ENCODE measurements around the gene TEDDM1.
A peak's percentile ranks its signal among the peaks of the same experiment; 100 is the strongest.
"Not testable (repeated sequence)": the region's sequence is repeated elsewhere in the genome, so short reads cannot be mapped to it uniquely, and the experiment has no call there.

The TEDDM1 gene, protein sequence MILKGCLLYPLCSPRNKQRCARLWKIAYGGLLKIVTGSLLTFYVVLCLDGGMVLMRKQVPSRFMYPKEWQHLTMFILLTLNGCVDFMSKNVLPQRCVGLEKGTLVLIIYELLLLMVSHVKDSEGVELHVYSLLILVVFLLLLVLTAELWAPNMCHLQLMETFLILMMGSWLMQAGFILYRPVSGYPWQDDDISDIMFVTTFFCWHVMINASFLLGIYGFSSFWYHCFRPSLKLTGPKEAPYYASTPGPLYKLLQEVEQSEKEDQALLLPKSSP

DNA sequence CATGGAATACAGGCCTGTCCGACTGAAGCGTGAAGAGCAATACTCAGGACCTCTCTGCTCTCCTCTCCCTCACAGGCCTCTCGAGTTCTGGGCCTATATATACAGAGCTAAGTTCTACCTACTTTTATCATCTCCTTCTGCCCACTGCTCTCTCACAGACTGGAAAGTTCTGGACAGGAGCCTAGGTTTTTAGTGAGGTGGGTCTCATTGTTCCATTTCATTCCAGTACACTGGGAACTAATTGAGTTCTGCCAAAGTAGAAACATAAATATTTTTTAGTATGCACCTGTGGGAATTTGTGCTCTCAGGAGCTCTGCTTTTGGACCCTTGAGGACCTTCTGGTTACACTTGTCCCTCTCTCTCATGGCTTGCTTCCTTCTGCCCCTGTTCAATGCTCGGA is at the start of gene TEDDM1:
TEDDM1 (minus strand) TSS at position 101 of the 400 bp plus-strand sequence. CDS start 182 bp downstream, outside the sequence.
- no peak for DNase-seq (ENCODE audit: low read depth)

DNA sequence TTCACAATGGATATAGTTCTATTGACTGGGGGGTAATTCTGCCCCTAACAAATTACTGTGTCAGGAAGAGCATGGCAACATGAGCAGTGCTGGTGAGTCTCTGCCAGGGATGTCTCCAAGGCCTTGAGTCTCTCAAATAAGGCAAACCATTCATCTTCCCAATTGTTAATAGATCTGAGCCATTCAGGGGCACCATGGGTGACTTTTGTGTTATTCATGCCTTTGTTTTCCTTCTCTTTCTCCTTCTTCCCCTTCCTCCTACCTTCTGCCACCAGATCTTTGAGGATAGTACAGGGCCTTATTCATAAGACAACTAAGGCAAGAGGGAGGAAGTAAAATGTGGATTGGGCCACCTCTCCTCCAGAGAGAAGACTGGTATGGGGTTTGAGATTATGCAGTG is 49.6 kb upstream of the TEDDM1 start, which contains the start of gene RGSL1:
RGSL1 (plus strand) TSS at position 60 of the 400 bp plus-strand sequence; CDS start at position 80, 20 bp downstream.
- DNase-seq (ENCODE audit: low read depth): no peak

- no peak for DNase-seq (ENCODE audit: low read depth)
These were observed 47.2 kb upstream of the TEDDM1 start for GRCh38 chr1:182447660-182448059.

- not testable (repeated sequence) for DNase-seq (ENCODE audit: low read depth)
These were observed 46.7 kb upstream of the TEDDM1 start for GRCh38 chr1:182447124-182447523.

- DNase-seq (ENCODE audit: low read depth): no peak
These were observed 45.7 kb upstream of the TEDDM1 start for GRCh38 chr1:182446033-182446669.

GRCh38 chr1:182444497-182444896 is 44.0 kb upstream of the TEDDM1 start:
- DNase-seq (ENCODE audit: low read depth): no peak

- DNase-seq (ENCODE audit: low read depth): no peak
These were observed 41.9 kb upstream of the TEDDM1 start for GRCh38 chr1:182442333-182442732.

DNA sequence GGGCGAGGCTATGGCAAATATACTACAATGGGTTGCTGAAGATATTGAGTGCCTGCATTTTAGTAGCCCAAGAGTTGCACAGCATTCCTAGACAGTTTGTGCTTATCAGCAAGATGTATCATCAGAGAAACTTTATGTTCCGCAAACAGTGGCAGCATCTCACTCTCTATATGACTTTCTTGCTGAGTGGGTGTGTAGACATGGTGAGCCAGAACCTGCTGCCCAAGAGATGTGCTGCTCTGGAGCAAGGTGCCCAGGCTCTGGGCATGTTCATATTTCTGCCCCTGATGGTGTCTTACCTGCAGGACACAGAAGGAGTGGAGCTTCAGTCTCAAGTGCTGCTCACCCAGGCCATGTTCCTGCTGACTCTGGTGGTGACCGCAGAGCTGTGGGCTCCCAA is 41.3 kb upstream of the TEDDM1 start:
- DNase-seq (ENCODE audit: low read depth): no peak

- DNase-seq (ENCODE audit: low read depth): no peak
These were observed 37.9 kb upstream of the TEDDM1 start for GRCh38 chr1:182438326-182438725.

- no peak for DNase-seq (ENCODE audit: low read depth)
These were observed 33.1 kb upstream of the TEDDM1 start for GRCh38 chr1:182433580-182433979.

DNA sequence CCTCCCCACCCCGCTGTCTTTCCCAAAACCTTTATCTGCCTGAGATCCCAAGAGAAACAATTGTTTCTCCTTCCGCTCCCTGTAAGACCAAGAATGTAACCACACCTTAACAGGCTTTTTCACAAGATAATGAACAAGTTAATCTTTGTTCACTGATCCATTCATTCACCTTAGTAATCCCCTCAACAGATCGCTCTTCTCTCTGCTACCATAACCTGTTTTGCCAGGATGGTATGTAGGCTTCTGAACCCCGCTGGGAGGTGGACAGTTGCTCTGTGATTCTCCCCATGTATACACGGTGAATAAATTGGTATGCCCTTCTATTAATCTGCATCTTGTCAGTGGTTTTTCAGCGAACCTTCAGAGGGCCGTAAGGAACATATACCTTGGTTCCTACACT is 30.8 kb upstream of the TEDDM1 start:
- no peak for DNase-seq (ENCODE audit: low read depth)

GRCh38 chr1:182430263-182431068 is 30.0 kb upstream of the TEDDM1 start:
- DNase-seq (ENCODE audit: low read depth): peak; percentile 18

DNA sequence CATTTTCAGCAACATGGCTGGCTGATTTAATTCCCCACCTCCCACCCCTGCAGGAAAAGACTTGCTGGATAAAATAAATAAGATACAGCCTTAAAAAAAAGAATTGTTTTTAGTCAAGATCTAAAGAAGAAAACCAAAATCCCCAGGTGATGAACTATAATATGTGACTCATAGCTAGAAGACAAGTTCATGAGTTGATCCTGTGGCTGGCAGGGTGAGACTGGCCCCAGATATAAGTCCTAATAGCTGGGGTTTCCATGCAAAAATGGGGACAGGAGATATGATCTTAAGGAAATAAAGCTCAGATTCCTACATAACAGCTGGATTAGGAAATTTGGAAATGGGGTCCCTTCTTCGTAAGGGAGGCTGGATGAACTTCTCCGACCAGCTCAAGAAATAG is 27.6 kb upstream of the TEDDM1 start:
- DNase-seq (ENCODE audit: low read depth): no peak

- no peak for DNase-seq (ENCODE audit: low read depth)
These were observed 26.3 kb upstream of the TEDDM1 start for GRCh38 chr1:182426442-182427430.

DNA sequence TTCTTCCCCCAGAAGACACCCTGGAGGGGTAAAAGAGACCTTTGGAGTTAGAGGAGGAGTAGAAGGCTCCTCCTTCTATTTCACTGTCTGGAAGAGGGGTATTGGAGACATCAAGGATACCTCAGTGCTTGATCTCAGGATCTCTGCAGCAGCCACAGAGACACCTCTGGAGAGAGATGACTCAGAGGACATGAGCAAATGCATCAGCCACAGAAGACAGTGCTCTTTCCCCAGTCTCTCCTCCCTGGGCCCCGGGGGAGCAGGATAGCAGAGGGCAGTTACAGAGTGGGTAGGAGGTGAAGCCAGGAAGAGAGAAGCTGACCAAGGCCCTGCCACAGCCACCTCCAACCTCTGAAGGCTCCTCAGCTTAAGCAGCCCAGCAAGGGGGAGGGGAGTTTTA is 15.3 kb upstream of the TEDDM1 start:
- no peak for DNase-seq (ENCODE audit: low read depth)

GRCh38 chr1:182413969-182414368 is 13.5 kb upstream of the TEDDM1 start:
- no peak for DNase-seq (ENCODE audit: low read depth)

GRCh38 chr1:182413486-182413885 is 13.0 kb upstream of the TEDDM1 start:
- DNase-seq (ENCODE audit: low read depth): no peak

DNA sequence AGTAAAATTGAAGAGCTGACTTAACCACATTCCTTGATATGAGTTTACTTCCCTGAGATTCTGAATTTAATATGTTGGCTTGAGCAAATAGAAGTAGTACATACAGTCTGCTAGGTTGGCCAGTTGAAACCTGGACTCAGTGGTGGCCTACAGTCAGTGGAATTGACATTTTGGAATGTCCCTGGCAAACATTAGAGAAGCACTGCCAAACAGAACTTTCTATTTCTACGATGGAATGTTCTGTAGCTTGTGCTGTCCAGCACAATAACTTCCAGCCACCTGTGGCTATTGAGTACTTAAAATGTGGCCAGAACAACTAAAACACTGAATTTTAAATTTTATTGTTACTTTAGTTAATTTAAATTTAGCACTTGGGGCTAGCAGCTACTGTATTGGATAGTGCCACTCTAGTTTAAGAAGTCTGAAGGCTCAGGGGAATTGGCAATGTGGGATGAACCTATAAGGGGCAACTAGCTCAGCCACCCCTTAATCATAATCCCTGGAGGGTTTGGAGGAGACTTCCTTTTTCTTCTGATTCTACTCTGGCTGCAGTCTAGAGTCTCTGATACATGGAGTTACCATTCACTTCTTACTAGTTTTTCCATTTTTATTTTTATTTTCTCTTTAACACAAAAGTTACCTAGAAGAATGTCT is 10.3 kb upstream of the TEDDM1 start:
- DNase-seq (ENCODE audit: low read depth): no peak

DNA sequence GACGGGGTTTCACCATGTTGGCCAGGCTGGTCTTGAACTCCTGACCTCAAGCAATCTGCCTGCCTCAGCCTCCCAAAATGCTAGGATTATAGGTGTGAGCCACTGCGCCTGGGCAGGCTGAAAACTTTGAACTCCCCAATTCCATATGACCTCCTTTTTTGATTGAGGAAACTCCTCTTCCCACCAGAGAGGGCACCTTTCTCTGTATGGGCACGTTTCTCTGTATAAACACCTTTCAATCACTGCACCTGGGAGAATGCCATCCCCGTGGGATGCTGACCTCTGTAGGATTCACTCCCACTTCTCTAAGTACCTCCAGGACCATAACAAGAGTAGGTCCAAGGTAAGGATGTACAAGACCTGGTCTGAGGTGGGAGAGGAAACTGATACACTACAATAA is 9.7 kb upstream of the TEDDM1 start:
- DNase-seq (ENCODE audit: low read depth): no peak

GRCh38 chr1:182408435-182409075 is 8.1 kb upstream of the TEDDM1 start:
- no peak for DNase-seq (ENCODE audit: low read depth)

DNA sequence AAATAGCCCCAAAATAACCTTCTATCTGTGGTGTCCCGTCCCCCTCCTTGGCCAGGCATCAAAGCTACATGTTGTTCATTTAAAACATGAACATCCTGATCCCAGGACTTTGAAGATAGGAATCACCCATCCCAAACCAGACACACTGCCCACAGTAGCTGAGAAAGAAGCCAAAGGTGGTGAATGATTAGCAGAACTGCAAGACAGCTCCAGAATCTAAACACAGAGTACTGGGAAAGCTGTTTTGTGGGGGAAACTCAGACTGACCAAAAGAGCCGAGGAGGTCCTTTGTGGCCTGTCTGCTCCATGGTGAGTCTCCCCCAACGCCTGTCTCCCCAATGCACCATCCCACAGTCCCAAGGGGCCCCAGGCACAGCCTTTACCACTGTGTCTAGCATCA is 7.3 kb upstream of the TEDDM1 start:
- no peak for DNase-seq (ENCODE audit: low read depth)
